PFSK-1 (cell line): Measurements from ENCODE around the gene FMNL2.

Experiments
- POLR2AphosphoS5 ChIP-seq: IDR thresholded peaks from 2 replicates; pipeline ENCODE4 v1.6.1; 2012; ENCODE audit warnings: low read depth, mild to moderate bottlenecking, control low read depth, low read length, moderate library complexity
- REST ChIP-seq, 2 experiments: IDR thresholded peaks; 2 replicates each; pipeline versions ENCODE4 v1.6.1 to v1.8.0; 2011 to 2012; ENCODE audit warnings: low read depth in 2 of 2, low read length in 2 of 2, control low read depth in 1 of 2, inconsistent platforms in 1 of 2, mild to moderate bottlenecking in 1 of 2, moderate library complexity in 1 of 2; ENCODE audit not compliant: insufficient read depth in 1 of 2
- SIN3A ChIP-seq: IDR thresholded peaks from 2 replicates; pipeline ENCODE4 v1.6.1; 2012; ENCODE audit warnings: mild to moderate bottlenecking, low read length, moderate library complexity, borderline replicate concordance; ENCODE audit not compliant: insufficient read depth
- TAF1 ChIP-seq: IDR thresholded peaks from 2 replicates; pipeline ENCODE4 v1.6.1; 2012; ENCODE audit warnings: low read length, control low read depth, borderline replicate concordance; ENCODE audit not compliant: insufficient read depth

GRCh38 chr2:152466041-152466440 is 131.1 kb downstream of the FMNL2 start:
- TF ChIP-seq TAF1 = no peak
- no peak for TF ChIP-seq POLR2AphosphoS5
- TF ChIP-seq REST (IDR thresholded peaks at IDR 0.05; ENCODE audit: insufficient read depth in 1 of 2, low read depth in 2 of 2, low read length in 2 of 2) = no peak
- TF ChIP-seq SIN3A = no peak
